Coronary artery (tissue), 2 donors: Measurements from ENCODE around the gene MIA2.

Source experiments
- DNase-seq: peaks from one replicate; pipeline ENCODE4 v3.0.0-alpha.2; 2017; ENCODE audit warnings: low spot score
- H3K27ac ChIP-seq, 2 donors: fragments of 200-600 bp; sonication (generic); one replicate each; pipeline ENCODE4 v1.5.1; 2016 to 2019
- H3K4me3 ChIP-seq: fragments of 200-600 bp; sonication (generic); 2 replicates; pipeline ENCODE4 v1.5.1; 2016; ENCODE audit warnings: mild to moderate bottlenecking, moderate library complexity
- CTCF ChIP-seq: fragments of 200-600 bp; sonication (generic); IDR thresholded peaks from one replicate; pipeline ENCODE4 v1.5.1; 2019; ENCODE audit warnings: antibody characterized with exemption

MIA2 gene

DNA sequence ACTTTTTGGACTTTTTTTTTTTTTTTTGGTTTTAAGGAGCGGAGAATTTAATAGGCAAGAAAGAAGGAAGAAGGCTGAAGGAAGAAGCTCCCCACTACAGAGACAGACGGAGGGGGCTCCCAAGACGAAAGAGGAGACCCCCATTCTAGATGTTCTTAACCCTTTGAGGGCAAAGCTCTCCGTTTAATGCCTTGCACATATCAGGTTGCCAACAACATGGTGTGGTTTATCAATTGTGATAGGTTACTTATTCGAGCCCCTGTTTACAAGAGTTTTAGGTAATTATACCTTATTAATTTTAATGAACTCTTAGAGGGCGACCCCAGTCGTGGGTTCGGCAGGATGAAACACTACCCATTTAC lies 199.7 kb downstream of the MIA2 start:
- Histone ChIP-seq H3K27ac (peak overlapping the region; percentile 90 to 98), H3K4me3 (peak overlapping the region; percentile 94)
- DNase-seq: no peak
- no peak for TF ChIP-seq CTCF

- no peak for TF ChIP-seq CTCF
- no peak for DNase-seq
- Histone ChIP-seq H3K4me3 (no peak overlapping the region), H3K27ac (no peak overlapping the region)
Measured at GRCh38 chr14:39434401-39434800, 200.7 kb downstream of the MIA2 start.

DNA sequence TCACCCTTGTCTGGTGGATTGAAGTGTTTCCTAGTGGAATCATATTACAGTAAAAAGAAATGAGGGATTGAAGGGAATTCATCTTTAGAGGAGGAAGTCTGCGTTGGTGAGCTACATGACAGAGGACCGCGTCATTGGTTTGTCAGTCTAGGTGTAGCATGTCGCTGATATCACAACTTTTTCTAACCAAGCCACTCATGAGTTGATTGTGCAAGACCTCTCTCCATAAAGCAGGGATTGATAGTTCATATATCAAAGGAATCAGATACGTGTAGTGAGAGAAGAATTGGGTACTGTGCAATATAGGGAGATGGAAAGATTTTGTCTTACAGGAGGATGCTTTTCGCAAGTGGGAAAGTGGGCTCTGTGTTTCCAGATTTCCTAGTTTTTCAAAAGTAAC lies 201.5 kb downstream of the MIA2 start:
- H3K27ac ChIP-seq: no peak overlapping the region
- no peak overlapping the region for H3K4me3 ChIP-seq
- no peak for DNase-seq
- TF ChIP-seq CTCF: no peak
